Suprapubic skin (tissue), 4 donors: ENCODE measurements around the gene ACRV1.

ENCODE experiments used
- CTCF ChIP-seq, 2 donors: fragments of 200-600 bp in 1 of 2; fragments of 450-650 bp in 1 of 2; sonication (generic) in 1 of 2; IDR thresholded peaks; one replicate each; pipeline ENCODE4 v1.5.1; 2016 to 2019; ENCODE audit warnings: antibody characterized with exemption in 2 of 2, mild to moderate bottlenecking in 1 of 2, moderate library complexity in 1 of 2
- EP300 ChIP-seq: sonication (generic); formaldehyde crosslinking; IDR thresholded peaks from one replicate; pipeline ENCODE4 v1.6.1; 2017; ENCODE audit warnings: antibody characterized with exemption
- POLR2A ChIP-seq, 2 donors: fragments of 450-650 bp; IDR thresholded peaks; one replicate each; pipeline ENCODE4 v1.6.1; 2017; ENCODE audit warnings: antibody characterized with exemption in 2 of 2, mild to moderate bottlenecking in 2 of 2, moderate library complexity in 2 of 2
- POLR2AphosphoS5 ChIP-seq, 3 donors: sonication (generic); formaldehyde crosslinking; IDR thresholded peaks; one replicate each; pipeline ENCODE4 v1.6.1; 2017; ENCODE audit warnings: antibody characterized with exemption in 3 of 3

DNA sequence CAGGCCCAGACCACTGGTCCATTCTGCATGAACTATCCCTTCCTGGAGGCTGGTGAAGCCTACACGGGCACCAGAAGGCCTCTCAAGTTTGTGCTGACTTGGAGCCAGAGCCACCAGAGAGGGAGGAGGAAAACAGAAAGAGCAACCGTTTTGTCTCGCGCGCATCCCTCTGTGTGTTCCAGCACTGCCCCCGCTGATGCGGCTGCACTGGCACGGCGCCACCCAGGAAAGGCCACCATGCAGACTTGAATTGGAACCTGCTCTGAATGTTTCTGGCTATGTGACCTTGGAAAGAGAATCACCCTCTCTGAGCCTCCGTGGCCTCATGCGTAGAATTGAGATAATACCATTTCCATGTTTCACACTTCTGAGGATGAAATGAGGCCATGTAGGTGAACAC is 7.4 kb upstream of the ACRV1 start:
- no peak for TF ChIP-seq CTCF (IDR thresholded peaks at IDR 0.05)
- TF ChIP-seq EP300: no peak
- TF ChIP-seq POLR2AphosphoS5 (IDR thresholded peaks at IDR 0.05): no peak
- no peak for TF ChIP-seq POLR2A (IDR thresholded peaks at IDR 0.05)
